Activated CD4-positive, alpha-beta T cell treated with anti-CD3 and anti-CD28 coated beads, Interleukin-2, amount 50 U/mL, for 48 hours (primary cell): ENCODE data around the gene SRPX.

ENCODE experiments used
- DNase-seq, 2 experiments: peaks; one replicate each; pipeline ENCODE4 v3.0.0-alpha.2; 2020

Gene SRPX

GRCh38 chrX:38138157-38138891, 82.3 kb downstream of the SRPX start:
- no peak for DNase-seq

- DNase-seq, result no peak
Measured at GRCh38 chrX:38129366-38129765, 91.3 kb downstream of the SRPX start.

GRCh38 chrX:38127961-38128360, 92.7 kb downstream of the SRPX start:
- DNase-seq, result no peak

GRCh38 chrX:38126179-38126578, 94.5 kb downstream of the SRPX start:
- DNase-seq, result no peak

GRCh38 chrX:38124000-38124399, 96.7 kb downstream of the SRPX start:
- no peak for DNase-seq

- DNase-seq, result no peak
Measured at GRCh38 chrX:38117485-38117884, 103.2 kb downstream of the SRPX start.

- DNase-seq, result no peak
Measured at GRCh38 chrX:38116706-38117105, 104.0 kb downstream of the SRPX start.

GRCh38 chrX:38112566-38112965, 108.1 kb downstream of the SRPX start:
- DNase-seq, result no peak

- DNase-seq, result no peak
Measured at GRCh38 chrX:38111196-38111595, 109.5 kb downstream of the SRPX start.

- DNase-seq, result no peak
Measured at GRCh38 chrX:38110231-38110630, 110.4 kb downstream of the SRPX start.

- DNase-seq, result no peak
Measured at GRCh38 chrX:38109042-38109898, 111.4 kb downstream of the SRPX start.

- DNase-seq, result no peak
Measured at GRCh38 chrX:38108364-38108763, 112.3 kb downstream of the SRPX start.

GRCh38 chrX:38106991-38107655, 113.5 kb downstream of the SRPX start:
- DNase-seq, result no peak

- DNase-seq, result no peak
Measured at GRCh38 chrX:38105216-38105725, 115.4 kb downstream of the SRPX start.

- DNase-seq, result no peak
Measured at GRCh38 chrX:38103857-38104812, 116.5 kb downstream of the SRPX start.

- DNase-seq, result no peak
Measured at GRCh38 chrX:38102875-38103274, 117.8 kb downstream of the SRPX start.

- no peak for DNase-seq
Measured at GRCh38 chrX:38102240-38102639, 118.4 kb downstream of the SRPX start.

- DNase-seq, result no peak
Measured at GRCh38 chrX:38099688-38100087, 121.0 kb downstream of the SRPX start.
